Mesodermal cell (in vitro differentiated cells): ENCODE results near the gene COL6A2.

Experiments used
- H3K27ac ChIP-seq: 2 replicates; pipeline ENCODE4 v1.7.0; 2013; ENCODE audit warnings: mild to moderate bottlenecking, low read depth, low read length, moderate library complexity; ENCODE audit not compliant: severe bottlenecking
- H3K36me3 ChIP-seq: 2 replicates; pipeline ENCODE4 v1.7.1; 2013; ENCODE audit warnings: mild to moderate bottlenecking, low read length, moderate library complexity; ENCODE audit not compliant: control insufficient read depth, insufficient read depth
- H3K4me1 ChIP-seq: one replicate; pipeline ENCODE4 v1.7.1; 2013; ENCODE audit warnings: mild to moderate bottlenecking, low read length; ENCODE audit not compliant: insufficient read depth, control insufficient read depth, poor library complexity, severe bottlenecking
- H3K4me3 ChIP-seq: 2 replicates; pipeline ENCODE4 v1.7.0; 2013; ENCODE audit warnings: low read length, control low read depth, mild to moderate bottlenecking; ENCODE audit not compliant: insufficient read depth, poor library complexity, severe bottlenecking; ENCODE audit errors: extremely low read depth
- H3K9me3 ChIP-seq: 2 replicates; pipeline ENCODE4 v1.7.1; 2013; ENCODE audit warnings: mild to moderate bottlenecking, low read length, moderate library complexity; ENCODE audit not compliant: control insufficient read depth
- WGBS, 2 experiments: methylation state at CpG; one replicate each; pipeline ENCODE4 v1.1.5; 2013; ENCODE audit warnings: missing lambda C conversion rate in 2 of 2; ENCODE audit not compliant: insufficient coverage in 2 of 2; 5-methylcytosine and 5-hydroxymethylcytosine counted together

Gene COL6A2

DNA sequence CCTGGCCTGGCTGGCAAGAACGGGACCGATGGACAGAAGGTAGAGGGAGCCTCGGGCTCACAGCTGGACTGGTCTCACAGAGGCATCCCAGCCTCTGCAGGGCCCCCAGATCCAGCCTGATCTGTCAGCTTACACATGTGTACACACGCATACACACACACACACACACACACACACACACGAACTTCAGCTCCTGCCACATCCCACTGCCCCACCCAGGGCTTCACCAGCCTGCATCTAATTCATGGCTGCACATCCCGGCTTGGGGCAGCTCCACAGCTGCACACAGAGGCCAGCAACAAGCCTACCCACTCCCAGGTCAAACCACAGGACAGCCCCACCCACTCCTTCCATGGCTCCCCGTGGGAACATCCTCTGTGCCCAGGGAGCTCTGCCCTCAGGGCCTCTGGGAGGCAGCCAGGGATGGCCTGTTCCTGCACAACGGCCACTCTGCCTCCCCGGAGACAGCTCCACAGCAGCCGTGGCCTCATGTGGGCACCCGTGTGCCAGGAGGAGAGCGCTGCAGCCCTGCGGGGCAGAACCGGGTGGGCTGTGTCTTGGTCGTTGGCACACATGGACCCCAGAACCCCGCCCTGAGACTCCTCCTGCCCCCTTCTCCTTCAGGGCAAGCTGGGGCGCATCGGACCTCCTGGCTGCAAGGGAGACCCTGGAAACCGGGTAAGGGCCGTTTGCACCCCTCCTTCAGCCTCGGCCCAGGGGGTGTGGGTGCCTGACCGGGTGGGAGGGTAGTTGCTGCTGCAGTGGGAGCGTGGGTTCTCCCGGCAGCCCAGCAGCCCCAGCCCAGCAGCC is 19.1 kb downstream of the COL6A2 start:
- Histone ChIP-seq H3K36me3 (peaks cover 99% of the 10 kb centered on the region), H3K4me1 (no peaks in the 10 kb centered on the region), H3K4me3 (no peak overlapping the region), H3K27ac (no peak overlapping the region), H3K9me3 (peaks cover 13% of the 10 kb centered on the region)
- 94% methylated on average over 18 to 20 of the region's 24 CpGs for WGBS, 2 experiments

DNA sequence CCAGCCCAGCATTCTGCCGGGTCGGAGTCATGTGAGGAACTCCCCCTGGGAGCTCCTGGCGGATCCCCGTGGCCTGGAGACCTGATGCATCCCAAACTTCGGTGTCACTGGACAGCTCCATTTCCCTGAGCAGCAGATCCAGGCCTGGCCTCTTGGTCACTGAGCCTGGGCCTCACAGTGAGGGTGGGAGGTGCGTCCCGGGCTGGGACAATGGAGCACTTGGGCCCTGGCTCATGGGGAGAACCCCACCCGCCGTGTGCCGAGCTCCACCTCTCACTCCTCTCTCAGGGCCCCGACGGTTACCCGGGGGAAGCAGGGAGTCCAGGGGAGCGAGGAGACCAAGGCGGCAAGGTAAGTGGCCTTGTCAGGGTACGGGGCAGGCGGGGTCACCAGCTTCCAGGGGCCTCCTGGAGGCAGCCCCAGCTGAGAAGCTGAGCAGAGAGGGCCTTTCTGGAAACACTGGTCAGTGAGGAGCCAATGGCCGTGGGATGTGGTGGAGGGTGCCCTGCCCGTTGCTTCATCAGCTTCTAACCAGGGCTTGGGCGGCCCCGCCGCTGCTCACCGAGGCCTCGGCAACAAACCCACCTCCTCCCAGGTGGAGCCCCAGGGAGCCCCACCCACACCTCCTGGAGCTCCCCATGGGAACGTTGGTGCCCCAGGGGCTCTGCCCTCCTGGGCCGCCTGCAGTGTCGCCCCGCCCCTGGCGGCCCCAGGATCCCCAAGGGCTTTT is 19.8 kb downstream of the COL6A2 start:
- H3K9me3 ChIP-seq = peaks cover 13% of the 10 kb centered on the region
- H3K4me1 ChIP-seq = no peaks in the 10 kb centered on the region
- no peak overlapping the region for H3K4me3 ChIP-seq
- no peak overlapping the region for H3K27ac ChIP-seq
- WGBS, 2 experiments = 91 to 93% methylated on average over 14 to 28 of the region's 29 CpGs
- peaks cover 99% of the 10 kb centered on the region for H3K36me3 ChIP-seq

DNA sequence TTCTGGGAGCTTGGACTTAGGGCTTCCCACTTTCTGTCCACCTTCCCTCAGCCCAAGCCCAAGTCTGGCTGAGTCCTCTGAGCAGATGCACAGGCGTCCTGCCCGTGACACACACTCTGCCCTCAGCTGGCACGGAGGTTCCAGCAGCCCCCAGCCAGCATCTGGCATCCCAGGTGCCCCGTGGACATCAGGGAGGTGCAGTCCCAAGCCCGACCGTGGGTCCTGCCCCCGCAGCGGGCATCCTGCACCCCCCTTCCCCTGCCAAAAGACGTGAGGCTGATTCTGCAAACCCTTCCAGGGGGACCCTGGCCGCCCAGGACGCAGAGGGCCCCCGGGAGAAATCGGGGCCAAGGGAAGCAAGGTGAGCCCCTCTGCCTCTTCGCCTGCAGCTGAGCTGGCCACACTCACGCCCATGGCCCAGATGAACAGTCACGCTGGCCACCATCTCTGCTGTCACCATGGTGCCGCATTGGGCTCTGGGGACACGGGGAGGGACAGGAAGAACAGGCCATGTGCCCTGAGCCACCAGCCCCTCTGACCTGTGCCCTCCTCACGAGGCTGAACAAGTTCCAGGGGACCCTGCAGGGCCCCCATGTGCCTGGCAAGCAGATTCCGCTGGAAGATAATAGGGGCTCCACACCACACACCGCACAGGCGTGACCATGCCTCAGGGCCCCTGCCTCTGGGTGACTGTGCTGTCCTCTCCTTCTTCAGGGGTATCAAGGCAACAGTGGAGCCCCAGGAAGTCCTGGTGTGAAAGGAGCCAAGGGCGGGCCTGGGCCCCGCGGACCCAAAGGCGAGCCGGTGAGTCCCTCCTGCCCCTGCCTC is 20.6 kb downstream of the COL6A2 start:
- Histone ChIP-seq H3K4me1 (no peaks in the 10 kb centered on the region), H3K4me3 (no peak overlapping the region), H3K9me3 (peaks cover 13% of the 10 kb centered on the region), H3K27ac (no peak overlapping the region), H3K36me3 (peaks cover 99% of the 10 kb centered on the region)
- 93 to 97% methylated on average over 20 to 26 of the region's 27 CpGs for WGBS, 2 experiments

DNA sequence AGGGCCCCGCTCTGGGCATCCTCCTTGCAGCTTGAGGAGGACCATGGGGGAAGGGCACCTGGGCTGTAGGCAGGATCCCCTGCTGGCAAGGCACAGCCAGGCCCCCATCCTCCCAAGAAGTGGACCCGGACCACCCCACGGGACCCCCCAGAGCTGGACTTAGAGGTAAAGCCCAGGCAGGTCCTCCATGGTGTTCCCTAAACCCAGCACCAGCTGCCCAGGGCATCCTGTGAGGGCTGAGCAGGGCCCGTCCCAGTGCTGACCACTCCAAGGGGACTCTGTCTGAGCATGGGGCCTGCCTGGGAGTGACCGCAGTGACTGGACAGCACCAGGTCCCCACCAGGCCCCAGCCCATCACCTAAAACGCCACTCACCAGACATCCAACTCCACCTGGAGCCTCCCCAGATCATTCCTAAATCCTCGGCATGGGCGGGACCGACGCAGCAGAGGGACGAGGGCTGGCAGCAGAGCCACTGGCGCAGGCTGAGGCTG is 21.3 kb downstream of the COL6A2 start:
- Histone ChIP-seq H3K4me1 (no peaks in the 10 kb centered on the region), H3K4me3 (no peak overlapping the region), H3K27ac (no peak overlapping the region), H3K36me3 (peaks cover 99% of the 10 kb centered on the region), H3K9me3 (peaks cover 9% of the 10 kb centered on the region)
- 94% methylated on average over 9 to 10 of the region's 12 CpGs for WGBS, 2 experiments

DNA sequence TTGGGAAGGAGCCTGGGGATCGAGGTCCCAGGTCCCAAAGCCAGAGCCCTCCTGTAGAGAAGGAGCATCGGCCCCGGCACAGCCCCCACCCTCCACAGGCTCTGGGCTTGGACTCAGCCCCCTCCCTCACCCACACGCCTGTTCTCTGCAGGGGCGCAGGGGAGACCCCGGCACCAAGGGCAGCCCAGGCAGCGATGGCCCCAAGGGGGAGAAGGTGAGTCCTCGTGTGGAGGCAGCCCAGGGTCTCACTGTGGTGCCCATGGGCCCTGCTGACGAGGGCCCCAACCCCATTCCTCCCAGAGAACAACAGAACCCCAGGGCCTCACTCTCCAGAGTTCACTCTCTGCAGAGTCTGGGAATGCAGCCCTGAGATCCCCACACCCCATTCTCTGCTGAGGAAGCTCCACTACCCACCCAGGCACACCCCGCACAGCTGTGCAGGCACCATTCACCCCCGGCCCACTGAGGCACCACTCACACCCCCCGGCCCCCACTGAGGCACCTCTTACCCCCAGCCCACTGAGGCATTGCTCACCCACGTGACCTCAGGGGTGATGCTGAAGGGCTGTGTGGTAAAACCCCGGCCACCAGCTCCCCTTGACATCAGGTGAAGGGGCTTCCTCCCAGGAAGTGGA is 21.8 kb downstream of the COL6A2 start:
- Histone ChIP-seq H3K36me3 (peaks cover 99% of the 10 kb centered on the region), H3K4me3 (no peak overlapping the region), H3K27ac (no peak overlapping the region), H3K9me3 (peaks cover 3% of the 10 kb centered on the region), H3K4me1 (no peaks in the 10 kb centered on the region)
- 91 to 94% methylated on average over 4 to 9 of the region's 14 CpGs for WGBS, 2 experiments

DNA sequence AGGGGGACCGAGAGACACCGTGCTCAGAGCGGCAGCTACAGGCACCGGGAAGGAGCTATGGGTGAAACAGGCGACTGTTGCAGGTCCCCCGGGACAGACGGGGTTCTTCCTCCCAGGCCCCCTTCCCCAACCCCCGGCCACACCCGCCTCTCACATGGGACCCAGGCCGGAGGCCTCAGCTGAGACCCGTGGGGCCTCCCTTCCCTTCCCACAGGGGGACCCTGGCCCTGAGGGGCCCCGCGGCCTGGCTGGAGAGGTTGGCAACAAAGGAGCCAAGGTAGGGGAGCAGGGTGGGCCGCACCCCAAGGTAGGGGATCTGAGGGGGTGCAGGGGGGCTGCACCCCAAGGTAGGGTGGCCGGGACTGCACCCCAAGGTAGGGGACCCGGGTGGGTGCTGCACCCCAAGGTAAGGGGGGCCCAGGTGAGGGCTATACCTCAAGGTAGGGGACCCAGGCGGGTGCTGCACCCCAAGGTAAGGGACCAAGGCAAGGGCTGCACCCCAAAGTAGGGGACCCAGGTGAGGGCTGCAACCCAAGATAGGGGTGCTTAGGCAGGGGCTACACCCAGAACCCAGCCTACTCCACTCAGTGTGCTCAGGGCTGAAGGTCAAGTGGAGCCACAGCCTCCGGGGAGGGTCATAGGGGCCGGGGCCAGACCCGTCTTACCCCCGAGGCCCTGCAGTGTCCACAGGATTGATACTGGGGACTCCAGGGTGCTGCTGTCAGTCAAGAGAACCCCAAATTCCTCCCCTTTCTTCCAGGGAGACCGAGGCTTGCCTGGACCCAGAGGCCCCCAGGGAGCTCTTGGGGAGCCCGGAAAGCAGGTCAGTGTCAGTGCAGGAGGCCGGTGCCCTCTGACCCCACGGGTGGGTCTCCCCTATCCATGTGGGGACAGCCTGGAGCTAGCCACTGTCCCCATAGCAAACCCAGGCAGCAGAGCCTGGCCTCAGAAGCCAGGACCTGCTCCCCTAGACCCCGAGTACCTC is 22.7 kb downstream of the COL6A2 start:
- H3K27ac ChIP-seq = no peak overlapping the region
- H3K4me3 ChIP-seq = no peak overlapping the region
- no peaks in the 10 kb centered on the region for H3K4me1 ChIP-seq
- H3K36me3 ChIP-seq = peaks cover 98% of the 10 kb centered on the region
- H3K9me3 ChIP-seq = no peaks in the 10 kb centered on the region
- WGBS, 2 experiments = 96 to 97% methylated on average over 16 to 22 of the region's 26 CpGs

DNA sequence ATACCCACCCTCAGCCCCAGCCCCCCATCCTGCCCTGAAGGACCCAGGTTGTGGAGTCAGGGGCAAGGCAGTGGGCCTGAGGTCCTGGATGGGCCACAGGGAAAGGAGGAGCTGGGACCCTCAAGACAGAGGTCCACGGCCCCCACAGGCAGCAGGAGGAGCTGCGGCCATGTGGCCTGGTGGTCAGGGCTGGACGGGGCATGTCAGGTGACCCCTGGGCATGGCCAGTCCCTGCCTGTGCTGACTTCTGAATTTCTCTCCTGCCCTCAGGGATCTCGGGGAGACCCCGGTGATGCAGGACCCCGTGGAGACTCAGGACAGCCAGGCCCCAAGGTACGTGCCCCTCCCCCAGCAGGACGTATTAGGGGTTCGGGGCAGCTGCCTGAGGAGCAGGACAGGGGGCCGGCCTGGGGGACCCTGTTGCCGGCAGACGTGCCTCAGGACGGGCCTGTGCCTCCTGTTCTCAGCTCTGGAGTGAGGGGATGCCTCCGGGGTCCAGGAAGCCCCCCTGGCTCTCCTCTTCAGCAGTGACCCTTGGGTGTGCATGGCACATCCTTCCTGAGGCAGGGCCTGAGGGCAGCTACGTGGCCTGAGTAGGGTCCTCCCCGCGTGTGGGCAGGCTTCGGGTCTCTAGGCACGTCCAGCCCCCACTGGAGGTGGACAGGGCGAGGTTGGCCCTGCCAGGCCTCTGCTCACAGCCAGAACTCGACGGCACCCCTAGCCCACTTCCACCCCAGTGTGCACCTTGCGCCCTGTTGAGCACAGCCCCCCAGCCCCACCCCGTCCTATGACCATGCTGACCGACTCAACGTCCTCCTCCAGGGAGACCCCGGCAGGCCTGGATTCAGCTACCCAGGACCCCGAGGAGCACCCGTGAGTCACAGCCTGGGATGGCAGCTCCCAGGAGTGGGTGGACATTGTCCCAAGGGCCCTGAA is 23.6 kb downstream of the COL6A2 start:
- Histone ChIP-seq H3K9me3 (no peaks in the 10 kb centered on the region), H3K27ac (no peak overlapping the region), H3K36me3 (peaks cover 98% of the 10 kb centered on the region), H3K4me3 (no peak overlapping the region), H3K4me1 (no peaks in the 10 kb centered on the region)
- WGBS, 2 experiments = 92 to 96% methylated on average over 27 to 29 of the region's 29 CpGs

DNA sequence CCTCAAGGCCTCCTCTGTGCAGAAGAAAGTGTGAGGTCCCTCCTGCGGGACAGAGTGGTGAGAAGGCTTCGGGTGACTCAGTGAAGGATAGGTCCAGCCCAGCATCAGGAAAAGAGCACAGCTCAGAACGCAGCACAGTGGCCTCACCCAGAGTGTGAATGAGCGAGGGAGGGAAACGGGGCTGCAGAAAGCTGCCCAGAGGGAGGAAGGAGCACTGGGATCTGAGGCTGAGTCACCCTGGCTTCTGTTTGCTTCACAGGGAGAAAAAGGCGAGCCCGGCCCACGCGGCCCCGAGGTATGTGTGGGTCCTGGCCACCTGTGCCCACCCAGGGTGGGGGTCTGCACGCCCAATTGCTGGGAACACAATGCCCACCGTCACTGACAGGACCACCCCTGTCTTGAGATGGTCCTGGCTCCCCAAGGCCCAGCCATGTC is 24.3 kb downstream of the COL6A2 start:
- peaks cover 98% of the 10 kb centered on the region for H3K36me3 ChIP-seq
- WGBS, 2 experiments = 94 to 96% methylated on average over 9 to 10 of the region's 12 CpGs
- H3K4me1 ChIP-seq = no peaks in the 10 kb centered on the region
- no peaks in the 10 kb centered on the region for H3K9me3 ChIP-seq
- H3K4me3 ChIP-seq = no peak overlapping the region
- no peak overlapping the region for H3K27ac ChIP-seq
